Astrocyte of the cerebellum (primary cell): ENCODE results near the gene DHCR24.

Source experiments
- DNase-seq: peaks from one replicate; pipeline ENCODE4 v3.0.0-alpha.2; 2011; ENCODE audit warnings: low read depth
- H3K4me3 ChIP-seq: 2 replicates; pipeline ENCODE4 v1.5.1; 2011; ENCODE audit warnings: mild to moderate bottlenecking, low read depth, low read length, moderate library complexity
- CTCF ChIP-seq: IDR thresholded peaks from 2 replicates; pipeline ENCODE4 v1.5.1; 2012; ENCODE audit warnings: low read length, low read depth, moderate library complexity, mild to moderate bottlenecking; ENCODE audit errors: missing control alignments
- in situ Hi-C: cut with HindIII; loops from 2 replicates; pipeline ENCODE4 v1.10.0; 2017; ENCODE audit warnings: low sequenced_read_pairs

The DHCR24 gene

GRCh38 chr1:54834007-54834541, 52.9 kb downstream of the DHCR24 start:
- in situ Hi-C loops, result no loop called here
- no peak for DNase-seq
- no peak for TF ChIP-seq CTCF
- H3K4me3 ChIP-seq, result no peak overlapping the region

- no peak overlapping the region for H3K4me3 ChIP-seq
- in situ Hi-C loops, result no loop called here
- TF ChIP-seq CTCF, result no peak
- DNase-seq, result no peak
Measured at GRCh38 chr1:54833121-54833520, 53.9 kb downstream of the DHCR24 start.

- no peak for DNase-seq
- in situ Hi-C loops, result no loop called here
- no peak overlapping the region for H3K4me3 ChIP-seq
- no peak for TF ChIP-seq CTCF
Measured at GRCh38 chr1:54826226-54826816, 60.7 kb downstream of the DHCR24 start.

- no peak overlapping the region for H3K4me3 ChIP-seq
- DNase-seq, result no peak
- no peak for TF ChIP-seq CTCF
- in situ Hi-C loops, result no loop called here
Measured at GRCh38 chr1:54825696-54826095, 61.3 kb downstream of the DHCR24 start.

GRCh38 chr1:54823670-54824069, 63.3 kb downstream of the DHCR24 start:
- no peak overlapping the region for H3K4me3 ChIP-seq
- TF ChIP-seq CTCF, result no peak
- in situ Hi-C loops, result no loop called here
- DNase-seq, result no peak

GRCh38 chr1:54819733-54820132, 67.3 kb downstream of the DHCR24 start:
- in situ Hi-C loops, result no loop called here
- DNase-seq, result no peak
- TF ChIP-seq CTCF, result no peak
- H3K4me3 ChIP-seq, result no peak overlapping the region
